Stimulated activated CD8-positive, alpha-beta memory T cell treated with anti-CD3 and anti-CD28 coated beads, Interleukin-12 subunit alpha, Interleukin-12 subunit beta, amount 100 ng/mL, for 1 hour (primary cell): Measurements from ENCODE around the gene OVCA2.

ENCODE experiments used
- DNase-seq: peaks from one replicate; pipeline ENCODE4 v3.0.0-alpha.2; 2020; ENCODE audit warnings: low read depth

OVCA2 gene

DNA sequence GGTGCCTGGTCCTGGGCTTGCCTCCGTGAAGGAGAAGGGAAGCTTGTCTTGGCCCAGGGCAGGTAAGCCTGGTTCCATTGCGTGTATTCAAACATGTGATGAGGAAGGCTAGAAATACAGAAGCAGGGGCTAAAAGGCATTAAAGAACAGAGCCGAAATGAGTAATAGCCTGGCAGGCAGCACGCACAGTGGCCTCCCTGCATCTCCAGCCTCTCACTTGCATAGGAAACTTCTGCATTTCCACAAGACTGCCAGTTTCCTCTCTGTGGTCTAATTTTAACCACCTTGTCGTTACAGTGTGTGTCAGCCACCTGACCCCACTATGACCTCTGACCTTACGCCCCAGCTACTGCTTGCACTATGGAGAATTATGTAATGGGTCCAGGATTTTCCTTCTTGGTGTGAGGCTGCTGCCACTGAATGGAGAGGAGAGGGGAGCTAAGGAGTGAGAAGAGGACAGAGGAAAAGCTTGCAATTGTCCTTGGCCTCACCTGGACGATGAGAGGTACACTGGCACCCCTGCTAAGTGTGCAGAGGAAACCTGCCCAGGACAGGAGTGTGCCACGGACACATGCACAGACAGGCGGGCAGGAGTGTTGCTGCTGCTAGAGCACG lies 45.9 kb downstream of the OVCA2 start:
- no peak for DNase-seq

DNA sequence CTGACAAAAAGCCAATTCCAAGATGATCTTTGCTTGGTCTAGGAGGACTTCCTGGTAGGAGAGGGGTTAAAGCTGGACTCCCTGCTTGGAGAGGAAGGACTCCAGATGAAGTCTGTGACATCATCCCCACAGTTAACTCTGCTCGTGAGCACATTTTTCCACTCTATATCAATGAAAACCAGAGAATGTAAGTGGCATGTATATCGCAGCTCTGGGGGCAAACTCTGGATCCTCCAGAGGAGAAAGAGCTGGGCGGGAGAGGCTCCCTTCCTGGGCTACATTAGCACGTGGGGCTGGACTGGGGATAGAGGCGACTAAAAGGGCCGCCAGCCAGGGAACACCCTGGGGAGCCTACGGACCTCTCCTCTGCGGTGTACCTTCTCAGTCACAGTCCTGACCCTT lies 47.2 kb downstream of the OVCA2 start:
- DNase-seq: no peak

DNA sequence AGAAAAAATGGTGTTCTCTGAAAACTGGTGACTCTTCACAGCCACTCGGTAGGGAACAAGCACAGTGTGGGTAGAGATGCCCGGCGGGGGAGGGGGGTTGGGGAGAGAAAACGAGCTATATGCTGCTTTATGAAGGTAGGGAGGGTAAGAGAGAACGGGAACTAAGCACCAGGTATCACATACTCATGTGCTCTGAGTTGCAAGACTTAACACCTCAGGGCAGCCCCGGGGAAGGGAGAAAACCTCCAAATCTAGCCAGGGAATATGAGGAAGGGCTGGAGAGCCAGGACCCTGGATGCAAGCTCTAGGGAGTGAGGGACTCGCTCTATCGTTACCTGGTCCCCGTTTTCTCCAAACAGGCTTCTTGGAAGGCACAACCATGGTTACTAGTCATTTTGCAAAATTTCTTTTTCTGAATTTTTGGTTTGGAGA lies 48.4 kb downstream of the OVCA2 start:
- no peak for DNase-seq

DNA sequence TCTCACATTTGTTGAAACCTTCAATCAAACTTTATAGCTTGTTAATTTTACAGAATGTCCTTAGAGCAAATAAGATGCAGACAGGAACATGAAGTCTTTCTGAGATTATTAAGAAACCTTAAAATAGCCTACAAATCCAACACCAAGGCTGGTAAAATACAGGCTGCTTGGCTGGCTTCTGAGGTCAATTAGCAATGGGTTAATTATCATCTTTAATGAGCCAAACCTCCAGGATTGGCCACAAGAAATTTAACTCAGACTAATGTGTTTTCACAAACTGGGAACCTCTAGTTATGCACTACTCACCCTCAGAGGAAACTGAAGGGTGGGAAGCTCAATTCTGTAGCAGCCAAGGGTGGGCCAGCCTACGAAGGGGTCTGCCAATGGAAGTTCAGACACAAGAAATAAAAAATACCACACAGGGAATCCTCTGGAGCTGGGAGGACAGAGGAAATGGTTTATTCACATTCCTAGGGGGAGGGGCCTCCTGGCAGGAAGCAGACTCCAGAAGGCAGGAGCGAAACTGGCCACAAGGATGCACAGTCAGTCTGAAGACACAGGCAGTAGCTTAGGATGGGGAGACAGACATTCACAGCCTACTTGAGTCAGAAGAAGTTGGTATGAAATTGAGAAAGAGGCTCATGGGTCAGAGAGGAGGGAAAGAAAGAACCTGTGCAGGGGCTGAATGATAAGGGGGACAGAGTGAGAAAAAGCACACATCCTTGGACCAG lies 49.1 kb downstream of the OVCA2 start:
- no peak for DNase-seq

DNA sequence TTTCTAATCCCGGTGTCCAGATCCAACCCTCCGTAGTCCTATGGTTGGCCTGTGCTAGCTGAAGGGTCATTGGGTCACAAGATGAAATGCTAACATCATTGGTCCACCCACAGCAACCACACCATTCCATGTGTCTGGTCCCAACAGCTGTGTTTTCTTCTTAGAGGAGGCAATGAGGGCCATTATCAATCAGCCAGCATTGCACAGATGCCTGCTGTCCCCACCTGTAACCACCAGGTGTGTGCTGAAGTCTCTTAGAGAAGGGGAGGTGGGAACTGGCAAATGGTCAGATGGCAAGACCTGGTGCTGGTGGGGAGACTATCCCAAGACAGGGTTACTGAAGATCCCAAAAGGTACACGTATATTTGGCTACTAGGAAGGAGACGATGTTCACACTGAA lies 50.4 kb downstream of the OVCA2 start:
- no peak for DNase-seq
